ENCODE data around the gene TYRO3.

The TYRO3 gene

DNA sequence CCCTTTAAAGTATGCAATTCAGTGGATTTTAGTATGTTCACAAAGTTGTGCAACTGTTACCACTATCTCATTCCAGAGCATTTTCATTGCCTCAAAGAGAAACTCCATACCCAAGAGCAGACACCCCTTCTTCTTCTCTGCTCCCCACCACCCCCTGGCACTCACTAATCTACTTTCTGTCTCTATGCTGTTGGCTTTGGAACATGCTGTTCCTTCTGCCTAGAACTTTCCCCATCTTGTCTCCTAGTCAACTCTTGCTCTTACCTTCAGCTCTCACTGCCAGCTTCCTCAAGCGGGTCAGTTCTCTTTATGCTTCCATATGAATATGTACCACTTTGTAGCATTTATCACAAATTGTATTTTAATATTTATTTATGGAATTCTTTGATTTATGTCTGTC is 50.1 kb downstream of the TYRO3 start:
- no peak for DNase-seq

DNA sequence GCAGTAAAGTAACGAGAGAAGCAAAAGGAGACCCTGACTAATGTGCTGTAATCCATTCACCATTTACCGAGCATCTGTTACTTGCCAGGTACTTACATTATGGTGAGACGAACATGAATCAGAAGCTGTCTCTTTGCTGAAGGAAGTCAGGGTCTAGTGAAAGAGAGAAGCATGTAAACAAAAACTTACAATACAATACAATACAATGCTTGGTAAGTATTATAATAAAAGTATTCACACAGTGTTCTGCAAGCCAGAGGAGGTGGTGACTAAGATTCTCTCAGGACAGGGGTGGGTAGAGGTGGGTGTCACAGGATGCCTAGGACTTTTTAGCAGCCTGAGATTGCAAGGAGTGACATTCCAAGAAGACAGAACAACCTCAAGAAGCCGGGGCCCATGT is 51.0 kb downstream of the TYRO3 start:
- DNase-seq: no peak

- no peak for DNase-seq
Measured at GRCh38 chr15:41620536-41621199, 61.7 kb downstream of the TYRO3 start.

DNA sequence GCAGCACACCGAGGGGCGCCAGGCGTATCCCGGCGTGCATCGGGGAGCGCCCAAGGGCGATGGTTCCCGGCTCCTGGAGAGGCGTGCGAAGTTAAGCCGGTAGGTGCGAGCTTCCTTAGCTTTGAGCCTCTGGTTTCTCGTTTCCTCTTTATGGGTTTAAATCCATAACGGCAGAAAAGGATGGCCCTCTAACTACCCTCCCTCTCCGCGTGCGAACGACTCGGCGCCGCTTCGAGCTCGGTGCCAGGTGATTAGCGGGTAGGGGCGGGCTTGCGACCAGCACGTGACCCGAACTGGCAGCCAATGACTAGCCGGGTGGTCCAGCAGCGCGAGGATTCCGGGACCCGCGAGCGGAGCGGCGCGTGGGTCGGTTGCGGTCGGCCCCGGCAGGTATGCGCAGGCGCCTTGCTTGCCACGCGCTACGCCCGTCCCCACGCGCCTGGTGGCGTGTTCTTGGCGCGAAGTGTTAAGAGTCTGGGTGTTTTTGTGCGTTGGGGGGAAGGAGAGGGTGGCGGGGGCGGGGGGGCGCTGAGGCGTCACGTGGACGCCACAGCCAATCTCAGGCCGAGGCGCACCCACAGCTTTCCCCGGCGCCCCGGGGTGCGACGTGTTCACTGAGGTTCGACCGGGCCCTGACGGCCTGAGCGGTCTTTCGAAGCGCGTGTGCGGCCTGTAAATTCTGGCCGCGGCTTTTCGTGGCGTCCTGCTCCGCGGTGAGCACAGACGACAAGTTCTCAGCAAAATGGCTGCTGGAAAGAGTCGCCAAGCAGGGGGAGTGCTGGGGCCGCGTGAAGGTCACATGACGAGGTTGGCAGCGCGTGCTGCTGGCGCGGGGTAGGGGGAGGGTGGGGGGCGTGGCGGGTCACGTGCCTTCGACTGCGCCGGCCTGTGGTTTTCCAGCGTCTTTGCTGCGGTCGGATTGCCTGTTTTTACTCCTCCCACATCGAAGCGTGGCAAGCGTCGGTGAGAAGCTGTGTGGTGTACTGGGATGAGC is 62.5 kb downstream of the TYRO3 start:
- peak; percentile 79 for DNase-seq

- no peak for DNase-seq
Measured at GRCh38 chr15:41622901-41623300, 63.9 kb downstream of the TYRO3 start.

GRCh38 chr15:41627203-41627602 is 68.2 kb downstream of the TYRO3 start:
- no peak for DNase-seq

DNA sequence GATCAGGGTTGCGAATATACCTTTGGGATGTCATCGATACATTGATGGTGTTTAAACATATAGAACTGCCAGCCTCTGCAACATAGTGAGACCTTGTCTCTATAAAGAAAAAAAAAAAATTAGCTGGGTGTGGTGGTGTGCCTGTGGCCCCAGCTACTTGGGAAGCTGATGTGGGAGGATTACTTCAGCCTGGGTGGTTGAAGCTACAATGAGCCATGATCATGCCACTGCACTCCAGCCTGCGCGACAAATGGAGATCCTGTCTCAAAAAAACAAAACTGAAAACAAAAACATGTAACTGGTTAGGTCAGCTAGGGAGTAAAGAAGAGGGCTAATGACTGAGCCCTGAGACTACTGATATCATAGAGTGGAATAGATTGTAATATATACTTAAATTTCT is 70.5 kb downstream of the TYRO3 start:
- no peak for DNase-seq

DNA sequence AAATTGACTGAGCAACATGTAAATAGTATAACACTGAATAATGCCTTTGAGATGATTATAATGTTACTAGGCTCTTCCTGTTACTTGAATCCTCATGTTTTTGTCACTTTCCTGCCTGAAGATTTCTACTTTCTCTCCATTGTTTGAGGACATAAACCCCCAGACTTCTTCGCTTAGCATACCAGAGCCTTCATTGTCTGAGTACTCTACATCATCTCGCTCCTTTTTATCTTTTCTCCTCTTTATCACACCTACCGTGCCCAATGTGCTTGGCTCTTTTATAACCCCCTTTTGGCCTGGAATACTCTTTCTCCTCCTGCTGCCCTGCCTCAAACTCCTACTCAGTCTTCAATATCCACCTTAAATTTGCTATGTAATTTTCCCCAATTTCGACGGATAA is 70.9 kb downstream of the TYRO3 start:
- DNase-seq: no peak

GRCh38 chr15:41630616-41631217 is 71.7 kb downstream of the TYRO3 start:
- DNase-seq: no peak

DNA sequence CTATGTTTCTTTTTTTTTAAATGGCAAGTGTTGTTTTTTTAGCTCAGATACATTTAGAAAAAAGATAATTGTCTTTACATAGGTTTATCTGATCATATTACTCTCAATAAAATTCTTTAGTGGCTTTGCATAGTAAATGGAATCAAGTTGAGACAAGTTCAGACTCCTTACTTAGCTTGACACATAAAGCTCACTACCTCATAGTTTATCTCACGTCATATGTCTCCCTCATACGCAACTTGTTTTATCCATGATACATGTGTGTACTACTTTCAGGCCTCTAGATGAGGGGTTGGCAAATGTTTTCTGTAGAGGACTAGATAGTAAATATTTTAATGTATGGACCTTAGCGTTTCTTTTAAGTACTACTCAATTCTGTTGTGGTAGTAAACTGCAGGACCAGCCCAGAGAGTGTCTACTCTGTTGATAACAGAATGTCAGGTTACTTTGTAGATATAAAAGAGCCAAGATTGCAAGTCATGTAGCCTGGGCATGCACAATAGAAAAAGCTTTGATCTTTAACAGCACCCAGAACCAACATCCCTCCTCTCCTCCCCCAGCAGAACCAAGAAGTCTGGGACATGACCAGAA is 73.0 kb downstream of the TYRO3 start:
- DNase-seq: no peak

Data from stimulated activated CD4-positive, alpha-beta T cell treated with anti-CD3 and anti-CD28 coated beads, Interleukin-4, amount 100 ng/mL, for 24 hours (primary cell).